Muscle of arm (tissue), 12 donors: ENCODE measurements around the gene STARD7. TPM values are rescaled to one million over a fixed set of nuclear protein-coding genes. Genes with fewer than 3 reads are reported as not detected.
"Not testable (repeated sequence)": the region's sequence is repeated elsewhere in the genome, so short reads cannot be mapped to it uniquely, and the experiment has no call there.

ENCODE experiments used
- DNase-seq: peaks from one replicate; pipeline ENCODE4 v3.0.0-alpha.2; 2013
- polyA plus RNA-seq, 12 donors: library from polyadenylated mRNA; unstranded; fragments of 120-200 nt; gene quantifications; one replicate each; pipeline ENCODE4 v1.2.1, GENCODE V29; 2013; ENCODE audit not compliant: insufficient read length in 12 of 12

STARD7 gene
- polyA plus RNA-seq, 12 donors = 69.6 to 150 (median 116) TPM; not detected in 1

- no peak for DNase-seq
Observed at GRCh38 chr2:96167407-96168013, 41.1 kb downstream of the STARD7 start.

- DNase-seq = no peak
Observed at GRCh38 chr2:96164459-96165184, 44.0 kb downstream of the STARD7 start.

GRCh38 chr2:96163768-96164429 is 44.7 kb downstream of the STARD7 start:
- no peak for DNase-seq

- DNase-seq = no peak
Observed at GRCh38 chr2:96163415-96163767, 45.2 kb downstream of the STARD7 start.

- DNase-seq = no peak
Observed at GRCh38 chr2:96161898-96162297, 46.7 kb downstream of the STARD7 start.

- DNase-seq = not testable (repeated sequence)
Observed at GRCh38 chr2:96160366-96160765, 48.3 kb downstream of the STARD7 start.

GRCh38 chr2:96159084-96159830 is 49.4 kb downstream of the STARD7 start:
- DNase-seq = no peak

GRCh38 chr2:96158554-96158940 is 50.1 kb downstream of the STARD7 start:
- DNase-seq = no peak

GRCh38 chr2:96157649-96158553 is 50.7 kb downstream of the STARD7 start:
- no peak for DNase-seq

- no peak for DNase-seq
Observed at GRCh38 chr2:96156926-96157648, 51.5 kb downstream of the STARD7 start.

GRCh38 chr2:96156011-96156820 is 52.4 kb downstream of the STARD7 start:
- no peak for DNase-seq

GRCh38 chr2:96154506-96155380 is 53.9 kb downstream of the STARD7 start:
- DNase-seq = no peak

GRCh38 chr2:96153991-96154431 is 54.6 kb downstream of the STARD7 start:
- DNase-seq = no peak

- DNase-seq = no peak
Observed at GRCh38 chr2:96153291-96153713, 55.3 kb downstream of the STARD7 start.

- no peak for DNase-seq
Observed at GRCh38 chr2:96152304-96153161, 56.1 kb downstream of the STARD7 start.

- no peak for DNase-seq
Observed at GRCh38 chr2:96151595-96152303, 56.9 kb downstream of the STARD7 start.
